HG03108 (cell line): ENCODE measurements around the gene TMEM88.
"Not testable (repeated sequence)": the region's sequence is repeated elsewhere in the genome, so short reads cannot be mapped to it uniquely, and the experiment has no call there.

Experiments
- ATAC-seq: cut with Tn5 transposase; IDR thresholded peaks from one replicate; pipeline ENCODE4 v1.9.1; 2021; ENCODE audit warnings: moderate library complexity; ENCODE audit not compliant: unreplicated experiment

TMEM88 gene, protein sequence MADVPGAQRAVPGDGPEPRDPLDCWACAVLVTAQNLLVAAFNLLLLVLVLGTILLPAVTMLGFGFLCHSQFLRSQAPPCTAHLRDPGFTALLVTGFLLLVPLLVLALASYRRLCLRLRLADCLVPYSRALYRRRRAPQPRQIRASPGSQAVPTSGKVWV

GRCh38 chr17:7854851-7855659, at the start of gene TMEM88:
Gene TMEM88 (plus strand): TSS chr17:7855066. CDS start chr17:7855075, 9 bp downstream.
- no peak for ATAC-seq

DNA sequence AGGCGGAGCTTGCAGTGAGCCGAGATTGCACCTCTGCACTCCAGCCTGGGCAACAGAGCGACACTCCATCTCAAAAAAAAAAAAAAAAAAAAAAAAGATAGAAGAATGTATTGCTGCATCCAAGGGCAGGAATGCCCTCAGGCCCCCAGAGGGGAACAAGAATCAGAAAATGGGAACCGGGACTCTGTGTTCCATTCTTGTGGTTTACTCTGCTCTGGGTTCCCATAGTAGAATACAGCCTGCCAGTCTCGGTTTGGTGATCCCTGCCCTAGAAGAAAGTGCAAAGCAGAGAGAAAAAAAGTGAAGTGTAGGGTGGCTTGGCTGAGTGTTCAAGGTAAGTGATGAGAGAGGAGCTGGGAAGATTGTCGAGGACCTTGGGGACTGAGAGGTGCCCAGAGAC, 48.3 kb upstream of the TMEM88 start:
- no peak for ATAC-seq

DNA sequence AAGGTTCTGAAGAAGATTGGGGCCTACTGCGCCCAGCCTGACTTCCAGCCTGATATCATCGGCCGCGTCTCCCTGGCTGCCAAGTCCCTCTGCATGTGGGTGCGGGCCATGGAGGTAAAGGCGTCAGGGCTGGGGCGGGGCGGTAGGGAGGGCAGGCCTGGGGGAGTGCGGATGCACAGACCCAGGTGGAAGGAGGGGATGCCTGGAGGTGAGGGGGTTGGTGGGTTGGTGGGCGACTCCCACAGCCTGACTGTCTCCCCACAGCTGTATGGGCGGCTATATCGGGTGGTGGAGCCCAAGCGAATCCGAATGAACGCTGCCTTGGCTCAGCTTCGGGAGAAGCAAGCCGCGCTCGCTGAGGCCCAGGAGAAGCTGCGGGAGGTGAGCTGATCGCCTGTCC, 47.7 kb upstream of the TMEM88 start:
- ATAC-seq, result no peak

DNA sequence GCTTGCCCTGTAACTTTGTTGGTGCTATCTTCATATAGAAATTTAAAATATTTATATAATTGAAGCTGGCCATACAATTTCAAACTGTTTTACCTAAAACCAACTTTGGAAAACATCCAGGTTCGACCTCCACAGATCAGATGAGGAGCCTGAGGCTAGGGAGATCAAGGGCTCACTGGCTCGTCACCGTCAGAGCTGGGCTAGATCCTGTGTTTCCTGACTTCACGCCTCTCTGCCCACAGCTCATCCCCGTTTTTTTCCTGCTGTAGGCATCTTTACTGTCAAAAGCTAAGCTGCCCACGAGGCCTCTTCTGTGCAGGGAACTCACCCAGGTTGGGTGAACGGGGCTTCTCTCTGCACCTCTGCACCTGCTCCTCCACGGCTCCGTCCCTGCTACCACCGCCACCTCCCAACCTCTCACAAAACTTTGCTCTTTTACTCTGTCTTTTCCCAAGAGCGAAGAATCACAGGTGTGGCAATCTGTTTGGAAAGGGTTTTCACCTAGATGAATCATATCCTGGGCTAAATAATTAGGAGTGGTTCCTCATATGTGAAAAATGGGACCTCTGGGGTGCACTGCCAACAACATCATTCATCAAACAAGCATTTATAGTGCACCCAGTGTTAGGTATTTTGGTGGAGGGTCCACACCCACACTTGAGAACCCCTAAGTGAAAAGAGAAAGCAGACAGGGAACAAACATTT, 45.6 kb upstream of the TMEM88 start:
- ATAC-seq, result no peak

DNA sequence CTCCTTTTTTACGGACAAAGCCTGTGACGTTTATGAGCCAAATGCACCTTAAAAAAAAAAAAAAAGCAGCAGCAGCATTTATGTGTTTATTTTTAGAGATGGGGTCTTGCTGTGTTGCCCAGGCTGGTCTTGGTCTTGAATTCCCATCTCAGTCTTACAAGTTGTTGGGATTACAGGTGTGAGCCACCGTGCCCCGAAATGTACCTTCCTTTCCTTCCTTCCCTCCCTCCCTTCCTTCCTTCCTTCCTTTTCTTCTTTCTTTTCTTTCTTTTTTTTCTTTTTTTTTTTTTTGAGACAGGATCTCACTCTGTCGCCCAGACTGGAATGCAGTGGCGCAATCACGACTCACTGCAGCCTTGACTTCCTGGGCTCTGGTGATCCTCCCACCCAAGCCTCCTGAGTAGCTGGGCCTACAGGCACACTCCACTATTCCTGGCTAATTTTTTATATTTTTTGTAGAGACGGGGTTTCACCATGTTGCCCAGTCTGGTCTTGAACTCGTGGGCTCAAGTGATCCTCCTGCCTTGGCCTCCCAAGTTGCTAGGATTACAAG, 45.0 kb upstream of the TMEM88 start:
- not testable (repeated sequence) for ATAC-seq

GRCh38 chr17:7811251-7811650, 43.6 kb upstream of the TMEM88 start:
- no peak for ATAC-seq

- ATAC-seq, result no peak
Observed at GRCh38 chr17:7814969-7815368, 39.9 kb upstream of the TMEM88 start.

GRCh38 chr17:7816926-7817642, 37.8 kb upstream of the TMEM88 start:
- no peak for ATAC-seq

DNA sequence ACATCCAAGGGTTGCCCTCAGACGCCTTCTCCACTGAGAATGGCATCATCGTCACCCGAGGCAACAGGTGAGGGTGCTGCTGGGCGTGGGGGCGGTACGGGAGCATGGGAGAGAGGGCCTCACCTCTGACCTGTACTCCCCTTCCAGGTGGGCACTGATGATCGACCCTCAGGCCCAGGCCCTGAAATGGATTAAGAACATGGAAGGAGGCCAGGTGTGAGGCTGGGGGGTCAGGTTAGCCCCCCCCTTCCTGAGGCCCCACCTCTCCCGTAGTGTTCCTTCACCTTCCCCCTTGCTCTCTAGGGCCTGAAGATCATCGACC, 37.3 kb upstream of the TMEM88 start:
- no peak for ATAC-seq

DNA sequence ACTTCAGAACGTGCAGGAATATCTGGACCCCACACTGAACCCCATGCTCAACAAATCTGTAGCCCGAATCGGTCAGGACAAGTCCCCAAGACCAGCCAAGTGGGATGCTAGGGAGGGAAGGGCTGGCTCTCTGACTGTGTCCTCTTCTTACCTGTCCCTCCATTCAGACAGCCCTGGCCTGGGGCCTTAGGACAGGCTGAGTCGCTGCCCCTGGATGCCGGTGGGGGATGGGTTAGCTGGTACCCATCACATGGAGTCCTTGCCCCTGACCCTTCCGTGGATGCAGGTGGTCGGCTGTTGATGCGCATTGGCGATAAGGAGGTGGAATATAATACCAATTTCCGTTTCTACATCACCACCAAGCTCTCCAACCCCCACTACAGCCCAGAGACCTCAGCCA, 36.8 kb upstream of the TMEM88 start:
- no peak for ATAC-seq

DNA sequence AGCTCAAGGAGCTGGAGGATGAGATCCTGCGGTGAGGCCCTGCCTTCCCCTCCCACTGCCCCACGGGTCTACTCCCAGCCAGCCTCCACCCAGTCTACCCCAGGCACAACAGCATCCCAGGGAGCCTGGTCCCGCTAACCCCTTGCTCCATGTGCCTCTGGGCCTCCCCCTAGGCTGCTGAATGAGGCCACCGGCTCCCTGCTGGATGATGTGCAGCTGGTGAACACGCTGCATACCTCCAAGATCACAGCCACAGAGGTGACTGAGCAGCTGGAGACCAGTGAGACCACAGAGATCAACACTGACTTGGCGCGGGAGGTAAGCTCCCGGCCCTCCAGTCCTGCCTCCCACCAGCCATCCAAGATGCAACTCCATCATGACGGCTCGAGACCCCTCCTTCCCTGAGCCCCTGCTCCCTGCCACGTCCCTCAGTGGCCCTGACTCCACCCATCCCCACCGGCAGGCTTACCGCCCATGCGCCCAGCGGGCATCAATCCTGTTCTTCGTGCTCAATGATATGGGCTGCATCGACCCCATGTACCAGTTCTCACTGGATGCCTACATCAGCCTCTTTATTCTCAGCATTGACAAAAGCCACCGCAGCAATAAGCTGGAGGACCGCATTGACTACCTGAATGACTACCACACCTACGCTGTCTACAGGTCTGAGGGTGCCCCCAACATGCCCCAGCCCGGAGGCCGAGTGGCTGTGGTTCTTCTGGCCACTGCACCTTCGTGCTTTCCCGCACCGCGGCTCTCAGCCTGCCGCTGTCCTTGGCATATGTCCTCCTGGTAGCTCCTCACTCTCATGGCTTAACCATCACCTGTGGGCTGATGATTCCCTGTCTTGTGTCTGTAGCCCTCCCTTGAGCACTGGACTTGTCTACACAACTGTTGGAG, 35.9 kb upstream of the TMEM88 start:
- no peak for ATAC-seq

DNA sequence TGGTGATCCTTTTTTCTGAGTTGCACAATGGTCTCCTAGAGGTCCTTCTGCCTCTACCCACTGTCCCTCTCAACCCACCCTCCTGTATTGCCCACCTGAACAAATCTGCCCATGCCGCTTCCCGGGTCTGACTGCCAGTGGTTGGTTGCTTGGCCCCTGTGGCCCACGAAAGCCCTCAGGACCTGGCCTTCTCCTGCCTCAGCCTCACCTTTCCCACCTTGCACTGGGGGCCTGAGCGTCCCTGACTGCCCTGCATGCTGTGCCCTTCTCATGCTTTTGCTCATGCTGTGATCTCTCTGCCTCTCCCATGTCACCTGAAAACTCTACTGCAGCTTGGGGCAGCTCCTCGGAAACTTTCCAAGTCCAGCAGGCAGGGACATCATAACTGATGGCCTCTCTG, 34.6 kb upstream of the TMEM88 start:
- no peak for ATAC-seq

DNA sequence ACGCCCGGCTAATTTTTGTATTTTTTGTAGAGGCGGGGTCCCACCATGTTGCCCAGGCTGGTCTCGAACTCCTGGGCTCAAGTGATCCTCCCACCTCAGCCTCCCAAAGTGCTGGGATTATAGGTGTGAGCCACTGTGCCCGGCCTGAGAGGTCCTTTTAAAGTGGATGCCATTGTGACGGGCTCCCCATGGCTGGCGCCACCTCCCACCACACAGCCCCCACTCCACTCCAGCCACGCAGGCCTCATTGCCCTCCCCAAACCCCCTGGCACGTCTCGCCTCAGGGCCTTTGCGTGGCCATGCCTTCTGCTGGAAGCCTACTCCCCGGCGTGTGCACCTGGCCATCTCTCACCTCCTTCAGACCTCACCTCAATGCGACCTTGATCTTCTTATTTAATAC, 32.7 kb upstream of the TMEM88 start:
- ATAC-seq, result no peak

DNA sequence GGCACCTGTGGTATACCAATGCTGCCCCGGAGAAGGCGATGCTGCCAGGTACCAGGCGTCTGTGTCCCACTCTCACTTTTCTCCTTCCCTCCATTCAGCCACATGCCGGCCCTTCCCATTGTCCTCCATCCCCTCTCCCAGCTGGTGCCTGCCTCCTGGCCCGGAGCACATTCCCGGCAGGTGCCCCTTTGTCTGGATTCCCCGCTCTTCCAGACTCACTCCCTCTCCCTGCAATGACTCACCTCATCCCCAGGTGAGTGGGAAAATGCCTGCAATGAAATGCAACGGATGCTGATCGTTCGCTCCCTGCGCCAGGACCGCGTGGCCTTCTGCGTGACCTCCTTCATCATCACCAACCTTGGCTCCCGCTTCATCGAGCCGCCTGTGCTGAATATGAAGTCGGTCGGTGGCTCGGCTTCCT, 31.3 kb upstream of the TMEM88 start:
- no peak for ATAC-seq

- ATAC-seq, result no peak
Observed at GRCh38 chr17:7824021-7824924, 30.6 kb upstream of the TMEM88 start.

DNA sequence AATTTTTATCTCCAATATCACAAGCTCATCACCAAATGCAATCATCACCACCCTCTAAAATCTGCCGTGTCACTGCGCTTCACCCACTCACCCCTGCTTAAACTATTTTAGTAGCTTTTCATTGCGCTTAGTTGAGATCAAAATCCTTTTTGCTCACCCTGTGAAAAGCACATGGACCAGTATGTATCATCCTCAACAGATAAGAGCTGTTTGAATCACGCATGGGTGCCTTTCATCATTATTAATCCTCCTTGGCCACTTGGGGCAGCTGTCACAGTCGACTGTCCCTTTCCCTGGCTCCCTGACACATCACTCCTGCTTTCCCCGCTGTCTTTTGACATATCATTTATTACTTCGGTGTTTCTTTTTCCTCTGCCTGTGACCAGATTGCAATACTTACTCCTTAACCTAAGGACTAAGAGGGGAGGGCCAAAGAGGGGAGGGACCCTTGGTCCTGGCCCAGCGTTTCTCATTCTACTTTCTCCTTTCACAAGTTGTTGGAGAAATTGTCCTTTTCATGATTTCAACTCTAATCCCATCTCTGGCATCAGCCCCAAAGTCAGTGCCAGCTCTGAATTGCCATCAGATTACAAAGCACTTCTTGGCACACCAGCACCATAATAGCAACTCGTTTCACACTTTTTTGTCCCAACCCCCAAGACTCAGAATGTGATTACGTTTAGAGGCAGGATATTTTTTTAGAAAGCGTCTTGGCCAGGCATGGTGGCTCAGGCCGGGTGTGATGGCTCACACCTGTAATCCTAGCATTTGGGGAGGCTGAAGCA, 29.5 kb upstream of the TMEM88 start:
- no peak for ATAC-seq

GRCh38 chr17:7830616-7831015, 24.2 kb upstream of the TMEM88 start:
- no peak for ATAC-seq

GRCh38 chr17:7831233-7831632, 23.6 kb upstream of the TMEM88 start:
- no peak for ATAC-seq
